NCI-H748 (cell line): ENCODE measurements around the gene TRPC1.

Experiments used
- DNase-seq: peaks from one replicate; lab custom pipeline; 2025; ENCODE audit not compliant: unreplicated experiment; lab: John Stamatoyannopoulos, UW

TRPC1 gene

DNA sequence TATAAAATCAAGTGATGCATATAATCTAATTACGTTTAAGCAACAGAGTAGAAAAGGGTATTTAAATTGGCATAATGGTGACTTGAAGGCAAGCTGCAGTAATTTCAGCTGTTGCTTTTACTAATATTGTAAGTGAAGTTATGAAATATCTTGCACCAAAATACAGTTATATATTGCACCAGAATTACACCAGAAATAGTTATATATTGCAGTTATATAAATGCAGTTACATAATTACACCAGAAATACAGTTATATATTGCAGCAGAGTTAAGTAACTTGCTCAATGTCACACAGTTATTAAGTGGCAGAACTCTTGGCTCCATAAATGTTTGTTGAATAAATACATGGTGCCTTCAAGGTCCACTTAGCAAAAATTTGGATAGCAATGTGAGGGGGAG lies 113.7 kb downstream of the TRPC1 start:
- DNase-seq = no peak

DNA sequence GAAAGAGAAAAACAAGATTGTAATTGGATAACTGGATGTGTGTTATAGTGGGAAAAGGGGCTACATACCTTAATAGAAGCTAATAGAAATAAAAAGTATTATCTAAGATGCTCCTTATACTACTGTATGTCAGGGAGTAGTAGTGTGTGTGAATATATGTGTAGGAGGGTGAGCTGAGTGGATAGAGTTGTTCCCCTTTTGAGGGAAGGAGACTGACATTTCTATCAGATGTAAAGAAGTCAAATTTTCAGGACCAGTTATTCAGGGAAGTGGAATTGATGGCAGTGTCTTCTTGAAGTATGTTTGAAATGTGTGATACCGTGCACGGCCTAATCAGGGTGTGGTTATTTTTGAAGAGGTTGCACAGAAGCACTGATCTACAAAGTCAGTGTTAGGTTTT lies 116.0 kb downstream of the TRPC1 start:
- no peak for DNase-seq

DNA sequence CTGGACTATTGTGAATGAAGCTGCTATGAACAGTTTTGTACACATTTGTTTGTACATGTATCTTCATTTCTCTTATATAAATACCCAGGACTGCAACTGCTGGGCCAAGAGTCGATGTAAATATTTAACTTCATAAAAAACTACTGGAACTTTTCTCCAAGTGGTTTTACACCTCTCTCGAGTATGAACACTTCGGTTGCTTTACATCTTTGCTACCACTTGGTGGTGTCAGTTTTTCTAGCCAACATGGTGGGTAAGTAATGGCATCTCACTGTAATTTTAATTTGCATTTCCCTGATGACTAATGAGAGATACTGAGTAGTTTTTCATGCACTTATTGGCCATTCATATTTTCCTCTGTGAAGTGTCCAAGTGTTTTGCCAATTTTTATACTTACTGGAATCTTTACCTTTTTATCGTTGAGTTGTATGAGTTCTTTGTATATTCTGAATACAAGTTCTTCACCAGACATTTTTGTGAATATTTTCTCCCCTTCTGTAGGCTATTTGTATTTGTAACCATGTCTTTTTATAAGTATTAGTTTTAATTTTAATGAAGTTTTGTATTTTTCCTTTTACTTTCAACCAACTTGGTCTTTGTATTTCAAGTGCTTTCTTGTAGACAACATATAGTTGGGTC lies 120.6 kb downstream of the TRPC1 start:
- peak; percentile 21 for DNase-seq

DNA sequence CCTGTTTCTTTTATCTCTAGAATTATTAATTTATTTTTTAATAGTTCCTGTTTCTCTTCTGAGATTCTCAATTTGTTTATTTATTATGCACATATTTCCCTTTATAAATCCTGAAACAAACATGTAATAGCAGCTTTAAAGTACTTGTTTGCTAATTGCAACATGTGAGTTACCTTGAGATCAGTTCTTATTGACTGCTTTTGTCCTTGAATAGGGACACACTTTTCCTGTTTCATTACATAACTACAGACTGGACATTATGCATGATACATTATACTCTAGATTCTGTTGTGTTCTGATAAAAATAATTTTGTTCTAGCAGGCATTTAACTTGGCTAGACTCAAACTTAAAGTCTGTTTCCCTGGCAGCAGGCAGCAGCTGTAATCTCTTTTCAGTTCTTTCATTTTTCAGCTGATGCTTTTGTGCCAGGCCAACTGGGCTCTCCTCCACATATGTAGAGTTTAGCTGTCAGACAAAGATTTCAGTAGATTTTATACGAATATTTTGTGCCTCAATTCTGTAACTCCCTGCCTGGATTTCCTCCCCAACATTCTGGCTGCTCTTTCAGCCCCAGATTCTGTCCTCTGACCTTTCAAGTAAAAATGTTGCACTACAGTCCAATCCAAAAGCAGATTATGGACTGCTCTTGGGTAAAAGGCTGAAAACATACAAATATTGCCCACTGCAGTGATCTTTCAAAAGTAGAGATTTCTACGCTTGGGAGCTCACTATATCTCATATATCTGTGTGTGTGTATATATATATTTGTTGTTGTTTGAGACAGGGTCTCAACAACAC lies 123.1 kb downstream of the TRPC1 start:
- no peak for DNase-seq

DNA sequence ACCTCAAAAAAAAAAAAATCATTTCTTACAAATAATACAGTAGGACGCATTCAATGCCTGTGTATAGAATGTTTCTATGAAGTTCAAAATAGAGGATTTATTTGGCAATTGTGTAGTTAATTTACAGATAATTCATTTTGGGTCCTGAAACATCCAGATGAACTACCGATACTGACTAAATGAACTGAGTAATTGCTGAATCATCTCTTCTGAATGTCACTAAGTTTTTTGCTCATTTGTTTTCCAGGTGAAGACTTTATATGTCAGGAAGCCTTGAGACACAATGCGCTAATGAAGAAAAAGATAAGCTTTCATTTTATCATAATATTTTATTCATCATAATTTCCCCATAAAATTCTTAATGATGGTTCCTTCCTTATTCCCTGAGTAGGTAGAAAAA lies 125.3 kb downstream of the TRPC1 start:
- DNase-seq = no peak

DNA sequence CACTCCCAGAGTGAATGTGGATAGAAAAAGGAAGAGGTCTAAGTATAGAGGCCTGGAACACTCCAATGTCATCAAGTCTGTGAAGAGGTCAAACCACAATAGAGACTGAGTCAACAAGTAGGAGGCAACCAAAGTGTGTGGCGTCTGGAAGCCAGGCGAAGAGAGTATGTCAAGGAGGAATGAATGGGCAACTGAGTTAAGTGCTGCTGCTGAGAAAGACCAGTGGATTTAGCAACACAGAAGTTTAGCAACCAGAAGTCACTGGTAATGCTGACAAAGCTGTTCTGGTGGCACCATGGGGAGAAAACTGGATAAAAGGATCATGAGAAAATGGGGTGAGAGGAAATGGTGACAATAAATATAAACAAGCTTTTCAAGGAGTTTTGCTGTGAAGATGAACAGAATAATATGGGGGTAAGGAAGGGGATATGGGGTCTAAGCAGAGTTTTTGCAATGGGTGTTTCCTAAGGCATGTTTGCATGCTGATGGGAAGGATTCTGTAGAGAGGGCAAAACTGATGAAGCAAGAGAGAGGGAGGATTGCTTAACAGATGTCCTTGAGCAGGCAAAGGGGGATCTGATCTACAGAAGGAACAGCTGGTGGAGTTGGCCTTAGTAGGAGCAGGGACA lies 126.7 kb downstream of the TRPC1 start:
- DNase-seq = no peak

DNA sequence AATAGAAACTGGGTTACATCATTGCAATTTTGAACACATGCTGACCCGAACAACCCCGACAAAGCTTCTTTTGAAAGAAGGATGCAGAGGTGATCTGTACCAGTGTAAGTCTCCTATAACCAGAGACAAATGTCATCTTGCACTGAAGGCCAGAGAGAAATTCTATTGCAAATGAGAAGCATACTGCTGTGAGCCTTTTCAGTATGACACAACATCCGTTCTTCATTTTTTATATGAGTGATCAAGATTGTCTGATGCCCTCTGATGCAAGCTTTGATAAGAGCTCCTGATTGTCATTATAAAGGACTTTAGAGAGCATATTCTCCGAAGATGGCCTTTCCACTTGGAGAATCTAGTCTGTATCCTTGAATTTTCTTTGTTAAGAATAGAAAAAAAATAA lies 128.2 kb downstream of the TRPC1 start:
- no peak for DNase-seq

DNA sequence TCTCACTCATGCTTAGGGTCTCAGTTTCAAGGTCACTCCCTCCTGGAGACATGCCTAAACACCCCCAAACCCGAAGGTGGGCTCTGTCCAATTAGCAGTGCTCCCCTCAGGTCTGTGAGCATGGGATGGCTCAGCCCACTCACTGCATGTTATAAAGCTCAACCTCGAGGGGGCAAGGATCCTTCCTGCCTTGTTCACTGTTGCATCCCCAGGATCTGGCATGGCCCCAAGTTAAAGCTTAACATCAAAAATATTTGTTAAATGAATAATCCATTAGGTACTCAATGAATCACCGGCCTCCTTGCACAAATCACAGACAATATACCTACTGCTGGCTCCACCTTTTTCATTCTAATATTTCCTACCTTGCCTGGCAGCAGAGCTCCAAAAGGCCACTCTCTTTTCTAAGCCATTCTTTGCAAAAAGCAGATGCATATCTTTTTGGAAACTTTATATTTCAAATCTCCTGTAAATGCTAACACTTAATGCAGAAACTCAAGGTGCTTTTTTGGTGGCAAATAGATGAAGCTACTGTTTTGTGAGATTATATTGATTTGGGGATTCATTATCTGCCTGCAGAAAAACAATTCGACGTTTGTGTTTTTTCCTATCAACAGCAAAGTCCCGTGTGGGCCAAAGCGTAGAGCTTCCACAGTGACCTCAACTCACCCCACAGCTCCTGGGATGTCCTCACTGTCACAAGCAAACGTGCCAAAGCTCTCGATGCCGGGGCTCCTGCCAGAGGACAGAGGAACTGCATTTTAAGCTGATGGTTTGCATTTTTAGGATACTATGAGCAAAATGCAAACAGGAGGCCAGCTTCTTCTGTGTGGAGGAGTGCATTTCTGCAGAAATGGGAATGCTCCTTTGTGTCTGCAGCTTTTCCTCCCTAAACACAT lies 129.7 kb downstream of the TRPC1 start:
- DNase-seq = no peak

DNA sequence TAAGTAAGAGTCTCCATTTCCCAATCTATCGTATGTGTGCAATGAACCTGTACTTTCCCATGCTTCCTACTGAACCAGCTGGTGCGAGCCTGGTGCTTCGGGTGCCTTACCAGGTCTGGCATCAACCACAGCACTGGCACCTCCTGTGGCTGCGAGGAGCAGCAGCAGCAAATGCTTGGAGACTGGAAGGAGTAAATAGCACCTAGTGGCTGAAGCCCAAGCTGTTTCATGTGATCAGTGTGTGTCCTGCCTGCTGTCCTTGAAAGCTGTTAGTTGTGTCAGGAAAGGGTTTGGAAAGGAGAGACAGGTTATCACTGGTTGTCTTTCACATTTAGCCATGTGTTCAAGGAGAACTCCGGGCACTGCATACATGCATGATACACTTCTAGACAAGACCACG lies 133.2 kb downstream of the TRPC1 start:
- DNase-seq = peak; percentile 5
